ENCODE measurements around the gene TTC4. TPM values are rescaled to one million over a fixed set of nuclear protein-coding genes. Genes with fewer than 3 reads are reported as not detected.

Gene TTC4
- total RNA-seq, 1 donor, result 22.9 TPM

DNA sequence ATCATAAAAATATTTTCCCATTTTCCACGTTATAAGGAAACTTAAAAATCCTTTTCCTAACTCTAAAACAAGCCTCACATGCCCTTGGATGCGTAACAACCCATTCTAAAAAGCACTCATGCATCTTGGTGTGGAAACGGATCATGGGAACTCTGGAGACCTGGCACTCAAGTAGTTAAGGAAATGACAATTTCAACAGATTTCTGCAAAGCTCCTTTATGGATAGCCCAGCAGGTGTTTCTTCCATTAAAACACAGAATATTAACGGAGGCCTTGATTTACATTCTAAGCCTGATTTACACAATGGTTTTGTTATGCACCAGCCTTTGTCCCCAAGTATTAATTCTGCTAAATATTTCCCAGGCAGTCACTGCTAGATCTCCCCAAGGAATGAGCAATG, 35.8 kb downstream of the TTC4 start:
- no peak for DNase-seq (ENCODE audit: low read depth)
- TF ChIP-seq, protein P1, sequence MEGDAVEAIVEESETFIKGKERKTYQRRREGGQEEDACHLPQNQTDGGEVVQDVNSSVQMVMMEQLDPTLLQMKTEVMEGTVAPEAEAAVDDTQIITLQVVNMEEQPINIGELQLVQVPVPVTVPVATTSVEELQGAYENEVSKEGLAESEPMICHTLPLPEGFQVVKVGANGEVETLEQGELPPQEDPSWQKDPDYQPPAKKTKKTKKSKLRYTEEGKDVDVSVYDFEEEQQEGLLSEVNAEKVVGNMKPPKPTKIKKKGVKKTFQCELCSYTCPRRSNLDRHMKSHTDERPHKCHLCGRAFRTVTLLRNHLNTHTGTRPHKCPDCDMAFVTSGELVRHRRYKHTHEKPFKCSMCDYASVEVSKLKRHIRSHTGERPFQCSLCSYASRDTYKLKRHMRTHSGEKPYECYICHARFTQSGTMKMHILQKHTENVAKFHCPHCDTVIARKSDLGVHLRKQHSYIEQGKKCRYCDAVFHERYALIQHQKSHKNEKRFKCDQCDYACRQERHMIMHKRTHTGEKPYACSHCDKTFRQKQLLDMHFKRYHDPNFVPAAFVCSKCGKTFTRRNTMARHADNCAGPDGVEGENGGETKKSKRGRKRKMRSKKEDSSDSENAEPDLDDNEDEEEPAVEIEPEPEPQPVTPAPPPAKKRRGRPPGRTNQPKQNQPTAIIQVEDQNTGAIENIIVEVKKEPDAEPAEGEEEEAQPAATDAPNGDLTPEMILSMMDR (IDR thresholded peaks at IDR 0.05; ENCODE audit: insufficient read depth, low read depth, low read length), result no peak
- H3K4me3 ChIP-seq (ENCODE audit: low read depth, low read length), result no peak overlapping the region

DNA sequence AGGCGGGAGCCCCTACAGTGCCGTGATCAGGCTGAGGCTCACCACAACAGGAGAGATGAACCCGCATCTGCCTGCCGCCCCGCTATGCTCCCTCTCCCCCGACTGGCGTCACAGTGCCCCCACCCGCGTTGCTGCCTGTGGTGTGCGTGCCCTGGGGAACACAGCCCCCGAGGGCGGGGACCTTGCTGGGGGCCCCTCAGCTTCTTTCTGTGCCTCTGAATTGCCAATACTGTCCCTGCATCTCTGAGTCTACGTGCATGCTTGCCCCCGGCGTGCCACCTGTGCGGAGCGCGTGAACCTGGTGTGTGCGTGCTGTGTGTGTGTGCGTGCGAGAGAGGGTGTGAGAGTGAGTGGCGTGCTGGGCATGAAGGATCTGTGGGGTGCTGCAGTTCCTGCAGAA, 38.4 kb downstream of the TTC4 start:
- TF ChIP-seq, protein P1 (IDR thresholded peaks at IDR 0.05; ENCODE audit: insufficient read depth, low read depth, low read length), result no peak
- H3K4me3 ChIP-seq (ENCODE audit: low read depth, low read length), result no peak overlapping the region
- no peak for DNase-seq (ENCODE audit: low read depth)

DNA sequence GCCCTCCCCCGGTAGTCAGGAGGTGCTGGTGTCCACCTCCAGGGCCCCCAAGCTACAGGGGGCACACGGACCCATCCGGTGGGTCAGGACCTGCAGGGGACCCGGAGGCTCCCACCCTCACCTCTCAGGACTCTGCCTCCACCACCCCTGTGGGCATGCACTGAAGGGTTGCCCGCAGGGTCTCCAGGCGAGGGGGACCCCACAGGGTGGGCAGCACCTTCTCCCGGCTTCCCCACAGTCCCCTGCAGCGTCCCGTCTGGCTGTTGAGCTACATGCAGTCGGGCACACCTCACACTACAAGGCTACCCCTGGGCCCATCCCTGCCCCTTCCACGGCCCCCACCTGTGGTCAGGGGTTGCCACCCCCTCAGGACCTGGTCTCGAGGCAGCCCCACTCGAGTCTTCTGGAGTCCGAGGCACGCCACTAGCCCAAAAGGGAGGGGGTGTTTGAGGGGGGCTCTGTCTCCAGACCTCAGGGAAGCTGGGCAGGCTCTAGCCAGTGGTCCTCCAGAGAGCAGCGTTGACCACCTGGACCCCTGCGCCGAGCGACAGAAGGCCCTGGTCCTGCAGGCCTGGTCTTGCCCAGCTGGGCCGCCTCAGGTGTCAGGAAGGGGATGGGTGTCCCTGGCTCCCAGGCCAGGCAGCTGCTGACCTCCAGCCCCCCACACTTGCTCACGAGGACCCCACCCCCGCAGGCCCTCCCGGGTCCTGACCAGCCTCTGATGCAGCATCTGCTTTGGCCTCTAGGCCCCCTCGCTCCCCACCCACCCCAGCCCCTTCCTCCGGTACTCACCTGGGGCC, 39.0 kb downstream of the TTC4 start:
- H3K4me3 ChIP-seq (ENCODE audit: low read depth, low read length), result no peak overlapping the region
- no peak for DNase-seq (ENCODE audit: low read depth)
- TF ChIP-seq, protein P1 (IDR thresholded peaks at IDR 0.05; ENCODE audit: insufficient read depth, low read depth, low read length), result no peak

DNA sequence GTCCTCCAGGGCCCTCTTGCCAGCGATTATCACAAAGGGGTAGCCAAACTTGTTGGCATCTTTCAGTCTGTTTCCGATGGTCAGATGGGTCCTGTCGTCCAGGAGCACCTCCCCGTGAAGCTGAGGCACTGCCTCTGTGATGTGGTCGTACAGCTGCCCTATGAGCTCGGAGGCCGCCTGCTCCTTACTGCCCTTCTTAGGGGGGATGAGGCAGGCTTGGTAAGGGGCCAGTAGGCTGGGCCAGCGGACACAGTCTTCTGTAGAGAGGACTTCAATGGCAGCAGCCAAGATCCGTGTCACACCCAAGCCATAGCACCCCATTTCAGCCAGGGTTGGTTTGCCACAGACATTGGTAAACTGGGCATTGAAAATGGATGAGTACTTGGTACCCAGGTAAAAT, 42.2 kb downstream of the TTC4 start:
- H3K4me3 ChIP-seq (ENCODE audit: low read depth, low read length), result no peak overlapping the region
- DNase-seq (ENCODE audit: low read depth), result no peak
- TF ChIP-seq, protein P1 (IDR thresholded peaks at IDR 0.05; ENCODE audit: insufficient read depth, low read depth, low read length), result no peak

DNA sequence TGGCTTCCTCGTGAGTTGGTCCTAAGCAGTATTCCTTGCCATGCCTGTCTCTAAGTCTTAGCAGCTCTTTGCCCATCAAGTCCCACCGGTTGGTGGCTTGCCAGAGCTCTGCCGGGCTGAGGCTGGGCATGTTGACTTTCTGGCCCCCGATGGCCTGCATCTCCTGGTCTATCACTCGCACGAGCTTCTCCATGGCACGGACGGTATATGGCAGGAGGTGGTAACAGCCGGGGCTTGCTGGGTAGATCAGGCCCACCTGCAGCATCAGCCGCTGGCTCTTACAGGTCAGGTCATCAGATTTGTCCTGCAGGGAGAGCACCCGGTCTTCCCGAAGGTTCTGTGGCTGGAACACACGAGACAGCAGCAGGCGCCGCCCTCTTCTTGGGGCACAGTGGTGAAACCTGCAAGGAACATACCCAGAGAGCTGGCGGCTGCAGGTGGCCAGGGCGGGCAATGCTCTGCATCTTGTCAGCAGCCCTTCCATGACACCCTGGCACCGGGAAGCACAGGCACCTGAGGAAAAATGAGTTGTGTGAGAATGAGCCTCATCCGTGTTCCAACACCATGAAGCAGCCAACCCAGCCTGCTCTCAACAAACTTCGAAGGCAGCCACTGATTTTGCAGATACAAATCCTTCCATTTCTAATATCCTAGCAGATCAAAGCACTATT, 43.2 kb downstream of the TTC4 start:
- no peak for DNase-seq (ENCODE audit: low read depth)
- TF ChIP-seq, protein P1 (IDR thresholded peaks at IDR 0.05; ENCODE audit: insufficient read depth, low read depth, low read length), result no peak
- no peak overlapping the region for H3K4me3 ChIP-seq (ENCODE audit: low read depth, low read length)

DNA sequence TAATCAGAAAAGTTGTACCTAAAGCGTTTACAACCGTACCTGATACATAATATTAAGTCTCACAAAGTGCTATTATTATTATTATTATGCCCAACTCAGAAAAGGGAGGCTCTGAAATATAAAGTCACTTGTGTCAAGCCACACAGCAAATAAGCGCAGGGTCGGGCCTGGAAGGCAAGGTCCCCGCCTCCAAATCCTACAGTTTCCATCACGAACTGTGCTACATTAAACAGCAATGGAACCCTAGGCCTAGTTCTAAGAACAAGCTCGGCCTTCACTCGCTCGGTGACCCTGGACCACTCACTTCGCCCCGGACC, 48.1 kb downstream of the TTC4 start:
- DNase-seq (ENCODE audit: low read depth), result no peak
- H3K4me3 ChIP-seq (ENCODE audit: low read depth, low read length), result peak overlapping the region; percentile 92
- TF ChIP-seq, protein P1 (IDR thresholded peaks at IDR 0.05; ENCODE audit: insufficient read depth, low read depth, low read length), result no peak
